ENCODE measurements around the gene EPHB2. TPM values are rescaled to one million over a fixed set of nuclear protein-coding genes. Genes with fewer than 3 reads are reported as not detected.

Gene EPHB2
- total and polyA plus RNA-seq, 2 of the 13 experiments (the other 11 are each of a cell fraction or from before 2014, with no cell fraction given) = 0.03 to 0.11 TPM

DNA sequence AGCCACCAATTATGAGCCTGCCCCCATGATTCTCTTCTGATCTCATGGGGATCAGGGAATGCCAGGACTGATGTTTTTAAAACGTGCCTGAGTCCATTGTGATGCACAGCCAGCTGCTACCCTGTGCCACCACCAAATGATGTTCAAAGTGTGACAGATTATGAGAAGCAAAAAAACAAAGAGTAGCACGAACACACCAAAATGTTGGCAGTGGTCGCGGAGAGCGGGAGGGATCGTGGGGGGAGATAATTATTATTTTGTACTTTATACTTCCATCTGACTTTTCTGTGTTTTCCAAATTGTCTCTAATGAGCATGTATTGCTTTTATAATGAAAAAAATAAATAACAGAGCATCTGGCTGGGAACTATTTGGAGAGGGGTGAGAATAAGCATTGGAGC lies 50.5 kb downstream of the EPHB2 start:
- no peak for ATAC-seq
- intact Hi-C loops (cut with micrococcal nuclease; ENCODE audit: unreplicated experiment) (no loop called here), in situ Hi-C loops (cut with HindIII; ENCODE audit: extremely low pct_ligation_motif_present, low pct_unique_long_range_greater_than_20kb) (no loop called here)
- BruUV-seq (replicated peaks) = no TSS peak
- no peak for FAIRE-seq
- WGBS (ENCODE audit: low lambda C conversion rate) = 66% methylated on average over 6 of the region's 6 CpGs
- Histone ChIP-seq H3K79me2 (ENCODE audit: insufficient read depth, low read length) (no peaks in the 10 kb centered on the region), H2AFZ (ENCODE audit: low read length) (no peak overlapping the region), H3K27ac (ENCODE audit: extremely low read length, insufficient read depth, low read length) (no peak overlapping the region), H3K4me3 (replicated peaks in 1 of 3; ENCODE audit: insufficient read depth in 1 of 3, low read depth in 2 of 3, low read length in 3 of 3) (no peak overlapping the region), H3K4me1 (ENCODE audit: insufficient read depth, low read length) (no peaks in the 10 kb centered on the region), H3K4me2 (ENCODE audit: low read depth, low read length) (no peak overlapping the region), H3K9me3 (ENCODE audit: low read length) (no peaks in the 10 kb centered on the region), H3K9ac (ENCODE audit: insufficient read depth, low read depth, low read length) (no peak overlapping the region), H3K36me3 (replicated peaks in 1 of 2; ENCODE audit: control insufficient read depth in 1 of 2, insufficient read depth in 2 of 2, low read length in 2 of 2) (no peaks in the 10 kb centered on the region), H3K27me3 (ENCODE audit: control insufficient read depth in 1 of 2, insufficient read depth in 2 of 2, low read length in 2 of 2) (no peaks in the 10 kb centered on the region), H4K20me1 (ENCODE audit: insufficient read depth, low read length) (no peaks in the 10 kb centered on the region)
- CTCF ChIA-PET (ENCODE audit: low intra/inter-chr PET ratio, low total read pairs) = no interaction called here
- DNase-seq (ENCODE audit: low spot score) = no peak
- POLR2A ChIA-PET = no interaction called here
- TF ChIP-seq EP300 (IDR thresholded peaks at IDR 0.05; ENCODE audit: low read depth in 2 of 2, low read length in 2 of 2) (no peak), EP300 (CRISPR knock-in tag; IDR thresholded peaks at IDR 0.05; ENCODE audit: borderline replicate concordance) (no peak), MEF2D (CRISPR knock-in tag; IDR thresholded peaks at IDR 0.05) (no peak), BORCS8-MEF2B (CRISPR knock-in tag; IDR thresholded peaks at IDR 0.05) (no peak), ZC3H4 (CRISPR knock-in tag; IDR thresholded peaks at IDR 0.05; ENCODE audit: borderline replicate concordance) (no peak), CC2D1A (CRISPR knock-in tag; IDR thresholded peaks at IDR 0.05) (no peak), GPBP1L1 (CRISPR knock-in tag; IDR thresholded peaks at IDR 0.05) (no peak), ZEB1 (IDR thresholded peaks at IDR 0.05; ENCODE audit: insufficient replicate concordance, low read depth) (no peak), ZBTB21 (CRISPR knock-in tag; IDR thresholded peaks at IDR 0.05) (no peak), ZBTB40 (IDR thresholded peaks at IDR 0.05) (no peak), ZBTB40 (CRISPR knock-in tag; IDR thresholded peaks at IDR 0.05) (no peak), ZNF577 (CRISPR knock-in tag; IDR thresholded peaks at IDR 0.05; ENCODE audit: borderline replicate concordance, low read depth) (no peak), ZBTB2 (CRISPR knock-in tag; IDR thresholded peaks at IDR 0.05; ENCODE audit: low read depth) (no peak), JUND (CRISPR knock-in tag; IDR thresholded peaks at IDR 0.05) (no peak)

Measured in HepG2 (cell line).